HG02870 (cell line): ENCODE results near the gene F5.

Experiments
- ATAC-seq: cut with Tn5 transposase; IDR thresholded peaks from one replicate; pipeline ENCODE4 v1.9.1; 2021; ENCODE audit warnings: mild to moderate bottlenecking, moderate library complexity; ENCODE audit not compliant: unreplicated experiment

F5 gene

GRCh38 chr1:169588785-169589485 lies 2.7 kb upstream of the F5 start:
- no peak for ATAC-seq

- no peak for ATAC-seq
Measured at GRCh38 chr1:169588112-169588511, 1.8 kb upstream of the F5 start.

GRCh38 chr1:169586067-169586394 lies 250 bp downstream of the F5 start:
- peak; percentile 27 for ATAC-seq

- ATAC-seq: no peak
Measured at GRCh38 chr1:169585181-169585580, 1.1 kb downstream of the F5 start.

- ATAC-seq: no peak
Measured at GRCh38 chr1:169584483-169585144, 1.7 kb downstream of the F5 start.

GRCh38 chr1:169577981-169578738 lies 8.1 kb downstream of the F5 start:
- ATAC-seq: no peak

GRCh38 chr1:169576935-169577331 lies 9.3 kb downstream of the F5 start:
- ATAC-seq: no peak

GRCh38 chr1:169576241-169576934 lies 9.9 kb downstream of the F5 start:
- no peak for ATAC-seq

GRCh38 chr1:169574336-169574735 lies 11.9 kb downstream of the F5 start:
- no peak for ATAC-seq

- no peak for ATAC-seq
Measured at GRCh38 chr1:169572187-169572586, 14.1 kb downstream of the F5 start.

- ATAC-seq: no peak
Measured at GRCh38 chr1:169571450-169571849, 14.8 kb downstream of the F5 start.

- ATAC-seq: no peak
Measured at GRCh38 chr1:169570172-169570574, 16.1 kb downstream of the F5 start.

GRCh38 chr1:169568497-169568896 lies 17.8 kb downstream of the F5 start:
- no peak for ATAC-seq

- no peak for ATAC-seq
Measured at GRCh38 chr1:169565335-169566271, 20.7 kb downstream of the F5 start.

- no peak for ATAC-seq
Measured at GRCh38 chr1:169563650-169564049, 22.6 kb downstream of the F5 start.

GRCh38 chr1:169563019-169563615 lies 23.2 kb downstream of the F5 start:
- no peak for ATAC-seq

- no peak for ATAC-seq
Measured at GRCh38 chr1:169561692-169562091, 24.6 kb downstream of the F5 start.

- ATAC-seq: no peak
Measured at GRCh38 chr1:169557131-169557530, 29.1 kb downstream of the F5 start.

- ATAC-seq: peak; percentile 74
Measured at GRCh38 chr1:169550294-169550693, 36.0 kb downstream of the F5 start.

GRCh38 chr1:169548282-169548681 lies 38.0 kb downstream of the F5 start:
- ATAC-seq: no peak
